Subcutaneous adipose tissue (tissue), 4 donors: Measurements from ENCODE around the gene ZDHHC12. TPM values are rescaled to one million over a fixed set of nuclear protein-coding genes. Genes with fewer than 3 reads are reported as not detected.

ENCODE experiments used
- CTCF ChIP-seq: fragments of 450-650 bp; IDR thresholded peaks from one replicate; pipeline ENCODE4 v1.5.1; 2016; ENCODE audit warnings: low read depth, mild to moderate bottlenecking, control low read depth, antibody characterized with exemption, moderate library complexity
- total RNA-seq, 4 donors: library from RNA; depleted of rRNA; stranded (reverse); fragments of >200 nt; gene quantifications; one replicate each; pipeline ENCODE4 v1.1.0, GENCODE V29; 2016

ZDHHC12 gene
- total RNA-seq, 4 donors from 2014 or later = 11.7 to 36.5 (median 27.0) TPM

GRCh38 chr9:128702949-128703615 lies 20.8 kb downstream of the ZDHHC12 start:
- TF ChIP-seq CTCF = no peak

GRCh38 chr9:128702445-128702948 lies 21.4 kb downstream of the ZDHHC12 start, which contains the start of gene PKN3:
Gene PKN3, plus strand, starts transcription at chr9:128702503. Its CDS starts 413 bp downstream, at chr9:128702916.
- no peak for TF ChIP-seq CTCF

GRCh38 chr9:128701227-128701854 lies 22.6 kb downstream of the ZDHHC12 start:
- no peak for TF ChIP-seq CTCF

GRCh38 chr9:128696923-128697707 lies 26.8 kb downstream of the ZDHHC12 start:
- TF ChIP-seq CTCF = no peak

GRCh38 chr9:128694344-128694743 lies 29.6 kb downstream of the ZDHHC12 start:
- TF ChIP-seq CTCF = no peak

GRCh38 chr9:128690684-128691034 lies 33.3 kb downstream of the ZDHHC12 start:
- TF ChIP-seq CTCF = no peak
